GM23338 (cell line): ENCODE results near the gene PGP. TPM values are rescaled to one million over a fixed set of nuclear protein-coding genes. Genes with fewer than 3 reads are reported as not detected.
A peak's percentile ranks its signal among the peaks of the same experiment; 100 is the strongest.

Experiments
- ATAC-seq: fragments of 200-7000 bp; cut with Tn5 transposase; 3 replicates; pipeline ENCODE4 v1.9.1; 2020
- DNase-seq: peaks from one replicate; pipeline ENCODE4 v3.0.0-alpha.2; 2015; ENCODE audit warnings: low spot score
- H2AFZ ChIP-seq: fragments of 200-600 bp; sonication (generic); 2 replicates; pipeline ENCODE4 v1.8.0; 2016; ENCODE audit warnings: antibody characterized with exemption, mild to moderate bottlenecking, moderate library complexity
- H3F3A ChIP-seq: fragments of 200-600 bp; sonication (generic); replicated peaks from 2 replicates; pipeline ENCODE4 v1.8.0; 2017; ENCODE audit warnings: antibody characterized with exemption, mixed run types, low read depth
- H3K27ac ChIP-seq: fragments of 200-600 bp; sonication (generic); 2 replicates; pipeline ENCODE4 v1.6.1; 2016; ENCODE audit warnings: low read depth
- H3K27me3 ChIP-seq: fragments of 200-600 bp; sonication (generic); 2 replicates; pipeline ENCODE4 v1.8.0; 2016; ENCODE audit warnings: mild to moderate bottlenecking, mixed run types, moderate library complexity; ENCODE audit not compliant: insufficient read depth
- H3K36me3 ChIP-seq: fragments of 200-600 bp; sonication (generic); 2 replicates; pipeline ENCODE4 v1.8.0; 2016; ENCODE audit warnings: mild to moderate bottlenecking; ENCODE audit not compliant: insufficient read depth
- H3K4me1 ChIP-seq: fragments of 200-600 bp; sonication (generic); 2 replicates; pipeline ENCODE4 v1.8.0; 2016; ENCODE audit warnings: mild to moderate bottlenecking, moderate library complexity; ENCODE audit not compliant: insufficient read depth
- H3K4me2 ChIP-seq: fragments of 200-600 bp; sonication (generic); 2 replicates; pipeline ENCODE4 v1.7.1; 2017; ENCODE audit warnings: mixed run types
- H3K4me3 ChIP-seq: fragments of 200-600 bp; sonication (generic); 2 replicates; pipeline ENCODE4 v1.6.1; 2016; ENCODE audit warnings: mixed run types
- H3K79me2 ChIP-seq: fragments of 200-600 bp; sonication (generic); replicated peaks from 2 replicates; pipeline ENCODE4 v1.8.0; 2017; ENCODE audit warnings: mild to moderate bottlenecking; ENCODE audit not compliant: insufficient read depth
- H3K9me2 ChIP-seq: fragments of 200-600 bp; sonication (generic); 2 replicates; pipeline ENCODE4 v1.8.0; 2017; ENCODE audit not compliant: insufficient read depth
- H4K20me1 ChIP-seq: fragments of 200-600 bp; sonication (generic); replicated peaks from 2 replicates; pipeline ENCODE4 v1.8.0; 2017; ENCODE audit warnings: mild to moderate bottlenecking; ENCODE audit not compliant: insufficient read depth
- H3K27ac Mint-ChIP-seq: 2 replicates; pipeline ENCODE4 v1.8.0; 2020; ENCODE audit warnings: inconsistent platforms, mild to moderate bottlenecking, moderate library complexity, mixed read lengths
- H3K27me3 Mint-ChIP-seq: 3 replicates; pipeline ENCODE4 v1.8.0; 2022; ENCODE audit warnings: low read depth, mild to moderate bottlenecking, moderate library complexity, mixed read lengths, inconsistent platforms; ENCODE audit not compliant: insufficient read depth, poor library complexity
- H3K36me3 Mint-ChIP-seq: 3 replicates; pipeline ENCODE4 v1.8.0; 2021; ENCODE audit warnings: low read depth, mild to moderate bottlenecking, inconsistent platforms, moderate library complexity, mixed read lengths
- H3K4me1 Mint-ChIP-seq: 3 replicates; pipeline ENCODE4 v1.8.0; 2020; ENCODE audit warnings: mild to moderate bottlenecking, inconsistent platforms, mixed read lengths
- H3K4me3 Mint-ChIP-seq: 3 replicates; pipeline ENCODE4 v1.8.0; 2021; ENCODE audit warnings: moderate library complexity, mild to moderate bottlenecking, inconsistent platforms, mixed read lengths
- H3K9me3 Mint-ChIP-seq: 3 replicates; pipeline ENCODE4 v1.8.0; 2020; ENCODE audit warnings: moderate library complexity, mild to moderate bottlenecking, inconsistent platforms, mixed read lengths
- CTCF ChIP-seq, 2 experiments: fragments of 200-600 bp in 1 of 2; sonication (generic) in 1 of 2; conservative IDR thresholded peaks; 2 replicates each; pipeline versions ENCODE4 v1.5.1 to v1.6.1; 2016 to 2017; ENCODE audit warnings: antibody characterized with exemption in 2 of 2, low read depth in 2 of 2, mild to moderate bottlenecking in 2 of 2, moderate library complexity in 1 of 2
- ETS1 ChIP-seq: IDR thresholded peaks from 2 replicates; pipeline ENCODE4 v1.6.1; 2016; ENCODE audit warnings: antibody characterized with exemption
- EZH2 ChIP-seq: fragments of 200-600 bp; sonication (generic); IDR thresholded peaks from one replicate; pipeline ENCODE4 v1.8.0; 2017; ENCODE audit warnings: antibody characterized with exemption, mild to moderate bottlenecking, low read depth; ENCODE audit not compliant: unreplicated experiment
- EZH2phosphoT487 ChIP-seq: fragments of 200-600 bp; sonication (generic); IDR thresholded peaks from one replicate; pipeline ENCODE4 v1.8.1; 2018; ENCODE audit warnings: antibody characterized with exemption; ENCODE audit not compliant: unreplicated experiment
- JUNB ChIP-seq: IDR thresholded peaks from one replicate; pipeline ENCODE4 v1.6.1; 2016; ENCODE audit warnings: antibody characterized with exemption; ENCODE audit not compliant: unreplicated experiment
- POLR2AphosphoS5 ChIP-seq: IDR thresholded peaks from 2 replicates; pipeline ENCODE4 v1.6.1; 2016; ENCODE audit warnings: antibody characterized with exemption, low read depth
- REST ChIP-seq: IDR thresholded peaks from one replicate; pipeline ENCODE4 v1.6.1; 2018; ENCODE audit warnings: antibody characterized with exemption; ENCODE audit not compliant: unreplicated experiment
- STAT1 ChIP-seq: IDR thresholded peaks from one replicate; pipeline ENCODE4 v1.6.1; 2016; ENCODE audit warnings: antibody characterized with exemption; ENCODE audit not compliant: unreplicated experiment
- ZNF331 ChIP-seq: fragments of 250-450 bp; sonication (Bioruptor Pico); IDR thresholded peaks from 2 replicates; pipeline ENCODE4 v1.5.0; 2020; ENCODE audit warnings: low read depth, mild to moderate bottlenecking, moderate library complexity
- polyA plus RNA-seq: library from polyadenylated mRNA; unstranded; fragments of >200 nt; fragmentation: Nextera tagmentation; extraction: Ambion mirVana; gene quantifications from 2 replicates; pipeline ENCODE4 v1.2.1, GENCODE V29; 2016
- total RNA-seq: library from RNA; depleted of rRNA; stranded (reverse); fragments of >200 nt; shearing (Covaris generic); gene quantifications from 2 replicates; pipeline ENCODE4 v1.2.3, GENCODE V29; 2014

The PGP gene
- total and polyA plus RNA-seq, 2 experiments from 2014 or later, result 44.4 to 80.3 TPM

- Histone ChIP-seq H4K20me1 (peaks cover 18% of the 10 kb centered on the region), H3K27me3 (no peaks in the 10 kb centered on the region), H3K4me2 (no peak overlapping the region), H3K9me2 (no peaks in the 10 kb centered on the region), H3K4me3 (no peak overlapping the region), H2AFZ (no peak overlapping the region), H3K36me3 (0 out of 2 replicates have a peak, but pooled peaks cover 5% of the 10 kb centered on the region), H3K27ac (no peak overlapping the region), H3K4me1 (peaks cover 10% of the 10 kb centered on the region; the same call in 1 of the 2 replicates), H3F3A (peaks cover 36% of the 10 kb centered on the region; the same call in 1 of the 2 replicates), H3K79me2 (peaks cover 19% of the 10 kb centered on the region)
- TF ChIP-seq POLR2AphosphoS5, result peak; percentile 54; the same call in 1 of the 2 replicates
- TF ChIP-seq EZH2phosphoT487, result no peak
- H3K27me3 Mint-ChIP-seq, result peaks cover 20% of the 10 kb centered on the region
- H3K4me3 Mint-ChIP-seq, result peak overlapping the region; percentile 52
- DNase-seq (no peak), ATAC-seq (no peak)
- peaks cover 31% of the 10 kb centered on the region for H3K36me3 Mint-ChIP-seq
- H3K27ac Mint-ChIP-seq, result peak overlapping the region; percentile 77
- H3K4me1 Mint-ChIP-seq, result peaks cover 23% of the 10 kb centered on the region
- H3K9me3 Mint-ChIP-seq, result no peaks in the 10 kb centered on the region; the same call in 2 of the 3 replicates
Observed at GRCh38 chr16:2211923-2212347, 2.7 kb downstream of the PGP start.

- peaks cover 10% of the 10 kb centered on the region; the same call in 1 of the 2 replicates for H3K4me1 ChIP-seq
- H3K4me2 ChIP-seq, result no peak within 1 kb of the TSS
- no peak within 1 kb of the TSS for H3K4me3 ChIP-seq
- ATAC-seq (no peak), DNase-seq (peak; percentile 58)
- H3K27me3 ChIP-seq, result no peaks in the 10 kb centered on the region
- peaks cover 32% of the 10 kb centered on the region; the same call in 1 of the 2 replicates for H3F3A ChIP-seq
- peaks cover 26% of the 10 kb centered on the region for H3K4me1 Mint-ChIP-seq
- peak; percentile 43 for TF ChIP-seq POLR2AphosphoS5
- no peak for TF ChIP-seq STAT1
- peak within 1 kb of the TSS; percentile 77 for H3K27ac Mint-ChIP-seq
- peak within 1 kb of the TSS; percentile 52; the same call in 1 of the 3 replicates for H3K4me3 Mint-ChIP-seq
- H3K79me2 ChIP-seq, result peaks cover 16% of the 10 kb centered on the region
- no peaks in the 10 kb centered on the region; the same call in 2 of the 3 replicates for H3K9me3 Mint-ChIP-seq
- peaks cover 35% of the 10 kb centered on the region for H3K36me3 Mint-ChIP-seq
- H4K20me1 ChIP-seq, result peaks cover 18% of the 10 kb centered on the region
- no peak within 1 kb of the TSS for H2AFZ ChIP-seq
- H3K27me3 Mint-ChIP-seq, result peaks cover 24% of the 10 kb centered on the region
- no peak within 1 kb of the TSS for H3K27ac ChIP-seq
- 0 out of 2 replicates have a peak, but pooled peaks cover 5% of the 10 kb centered on the region for H3K36me3 ChIP-seq
- H3K9me2 ChIP-seq, result no peaks in the 10 kb centered on the region
Observed at GRCh38 chr16:2210386-2211365, 4.0 kb downstream of the PGP start, which contains the start of gene BRICD5. TSS of gene BRICD5 (minus strand) at chr16:2210863. CDS start at chr16:2210833, 30 bp downstream.

- Histone ChIP-seq H3K27ac (no peak overlapping the region), H2AFZ (no peak overlapping the region), H3K4me3 (no peak overlapping the region), H3K9me2 (no peaks in the 10 kb centered on the region), H3K27me3 (no peaks in the 10 kb centered on the region), H3F3A (peaks cover 29% of the 10 kb centered on the region; the same call in 1 of the 2 replicates), H3K4me1 (peaks cover 10% of the 10 kb centered on the region; the same call in 1 of the 2 replicates), H3K79me2 (peaks cover 16% of the 10 kb centered on the region), H4K20me1 (peaks cover 18% of the 10 kb centered on the region), H3K36me3 (0 out of 2 replicates have a peak, but pooled peaks cover 5% of the 10 kb centered on the region), H3K4me2 (no peak overlapping the region)
- H3K27me3 Mint-ChIP-seq, result peaks cover 22% of the 10 kb centered on the region
- H3K9me3 Mint-ChIP-seq, result no peaks in the 10 kb centered on the region
- no peak for DNase-seq
- ATAC-seq, result no peak
- peaks cover 35% of the 10 kb centered on the region for H3K36me3 Mint-ChIP-seq
- peaks cover 26% of the 10 kb centered on the region for H3K4me1 Mint-ChIP-seq
- no peak overlapping the region for H3K27ac Mint-ChIP-seq
- no peak overlapping the region for H3K4me3 Mint-ChIP-seq
- TF ChIP-seq ZNF331 (CRISPR knock-in tag) (no peak), CTCF (conservative IDR thresholded peaks at IDR 0.05; ENCODE audit: low read depth in 2 of 2) (no peak), JUNB (no peak), ETS1 (no peak), EZH2 (no peak), POLR2AphosphoS5 (no peak), REST (no peak)
Observed at GRCh38 chr16:2210009-2210332, 4.7 kb downstream of the PGP start.
